ENCODE results near the gene CAMKMT.

DNA sequence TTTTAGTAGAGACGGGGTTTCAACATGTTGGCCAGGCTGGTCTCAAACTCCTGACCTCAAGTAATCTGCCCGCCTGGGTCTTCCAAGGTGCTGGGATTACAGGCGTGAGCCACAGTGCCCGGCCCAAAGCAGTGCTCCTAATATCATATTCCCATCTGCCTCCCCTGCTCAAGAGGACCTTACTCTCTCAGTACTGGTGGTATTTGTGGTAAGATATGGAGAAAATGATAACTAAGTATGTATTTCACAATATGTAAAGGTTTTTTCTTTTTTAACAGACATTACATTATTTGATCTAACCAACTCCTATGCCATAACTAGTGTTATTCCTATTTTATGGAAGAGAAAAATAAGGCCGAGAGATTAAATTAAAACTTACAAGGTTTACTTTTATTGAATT lies 201.0 kb downstream of the CAMKMT start:
- TF ChIP-seq, protein P1, sequence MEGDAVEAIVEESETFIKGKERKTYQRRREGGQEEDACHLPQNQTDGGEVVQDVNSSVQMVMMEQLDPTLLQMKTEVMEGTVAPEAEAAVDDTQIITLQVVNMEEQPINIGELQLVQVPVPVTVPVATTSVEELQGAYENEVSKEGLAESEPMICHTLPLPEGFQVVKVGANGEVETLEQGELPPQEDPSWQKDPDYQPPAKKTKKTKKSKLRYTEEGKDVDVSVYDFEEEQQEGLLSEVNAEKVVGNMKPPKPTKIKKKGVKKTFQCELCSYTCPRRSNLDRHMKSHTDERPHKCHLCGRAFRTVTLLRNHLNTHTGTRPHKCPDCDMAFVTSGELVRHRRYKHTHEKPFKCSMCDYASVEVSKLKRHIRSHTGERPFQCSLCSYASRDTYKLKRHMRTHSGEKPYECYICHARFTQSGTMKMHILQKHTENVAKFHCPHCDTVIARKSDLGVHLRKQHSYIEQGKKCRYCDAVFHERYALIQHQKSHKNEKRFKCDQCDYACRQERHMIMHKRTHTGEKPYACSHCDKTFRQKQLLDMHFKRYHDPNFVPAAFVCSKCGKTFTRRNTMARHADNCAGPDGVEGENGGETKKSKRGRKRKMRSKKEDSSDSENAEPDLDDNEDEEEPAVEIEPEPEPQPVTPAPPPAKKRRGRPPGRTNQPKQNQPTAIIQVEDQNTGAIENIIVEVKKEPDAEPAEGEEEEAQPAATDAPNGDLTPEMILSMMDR (conservative IDR thresholded peaks at IDR 0.05; ENCODE audit: low read depth, low read length), result no peak
- no peak for TF ChIP-seq EZH2 (IDR thresholded peaks at IDR 0.05; ENCODE audit: borderline replicate concordance, low read depth, low read length, poor library complexity, severe bottlenecking)
